Panc1 (cell line): ENCODE measurements around the gene S1PR5.

Experiments
- CTCF ChIP-seq: fragments of 450-650 bp; IDR thresholded peaks from 2 replicates; pipeline ENCODE4 v1.5.1; 2017; ENCODE audit warnings: mild to moderate bottlenecking
- POLR2AphosphoS5 ChIP-seq: IDR thresholded peaks from 2 replicates; pipeline ENCODE4 v1.6.1; 2012; ENCODE audit warnings: mild to moderate bottlenecking, low read depth, low read length, moderate library complexity

GRCh38 chr19:10544242-10544752, 27.1 kb upstream of the S1PR5 start:
- no peak for TF ChIP-seq CTCF
- TF ChIP-seq POLR2AphosphoS5, result no peak
